Testis (tissue), 2 donors: Measurements from ENCODE around the gene BCCIP.

Source experiments
- POLR2A ChIP-seq: fragments of 450-650 bp; IDR thresholded peaks from one replicate; pipeline ENCODE4 v1.6.1; 2017; ENCODE audit warnings: antibody characterized with exemption, mild to moderate bottlenecking, moderate library complexity
- TF ChIP-seq, protein P1 (sequence below), 3 experiments: fragments of 450-650 bp in 2 of 3; fragments of 200-600 bp in 1 of 3; sonication (generic) in 1 of 3; IDR thresholded peaks; one replicate each; pipeline ENCODE4 v1.5.1; 2016 to 2019; ENCODE audit warnings: antibody characterized with exemption in 3 of 3, mild to moderate bottlenecking in 2 of 3, moderate library complexity in 1 of 3

DNA sequence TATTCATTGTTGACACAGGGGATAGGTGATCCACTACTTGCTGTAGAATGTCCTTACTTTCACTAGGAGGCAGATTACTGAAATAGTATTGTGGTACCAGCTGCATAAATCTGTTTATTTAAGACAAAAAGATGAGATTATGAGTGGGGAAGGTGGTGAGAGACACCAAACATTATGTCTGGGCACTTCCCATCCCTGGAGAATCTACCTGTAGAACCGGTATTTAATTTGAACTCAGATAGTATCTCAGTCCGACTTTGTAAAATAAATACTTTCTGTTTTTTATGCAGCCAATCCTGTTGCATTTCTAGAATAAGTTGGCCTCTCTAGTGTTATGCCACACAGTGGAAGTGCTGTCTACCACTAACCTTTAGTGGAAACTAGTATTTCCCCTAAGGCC, 13.4 kb downstream of the BCCIP start:
- TF ChIP-seq, protein P1, sequence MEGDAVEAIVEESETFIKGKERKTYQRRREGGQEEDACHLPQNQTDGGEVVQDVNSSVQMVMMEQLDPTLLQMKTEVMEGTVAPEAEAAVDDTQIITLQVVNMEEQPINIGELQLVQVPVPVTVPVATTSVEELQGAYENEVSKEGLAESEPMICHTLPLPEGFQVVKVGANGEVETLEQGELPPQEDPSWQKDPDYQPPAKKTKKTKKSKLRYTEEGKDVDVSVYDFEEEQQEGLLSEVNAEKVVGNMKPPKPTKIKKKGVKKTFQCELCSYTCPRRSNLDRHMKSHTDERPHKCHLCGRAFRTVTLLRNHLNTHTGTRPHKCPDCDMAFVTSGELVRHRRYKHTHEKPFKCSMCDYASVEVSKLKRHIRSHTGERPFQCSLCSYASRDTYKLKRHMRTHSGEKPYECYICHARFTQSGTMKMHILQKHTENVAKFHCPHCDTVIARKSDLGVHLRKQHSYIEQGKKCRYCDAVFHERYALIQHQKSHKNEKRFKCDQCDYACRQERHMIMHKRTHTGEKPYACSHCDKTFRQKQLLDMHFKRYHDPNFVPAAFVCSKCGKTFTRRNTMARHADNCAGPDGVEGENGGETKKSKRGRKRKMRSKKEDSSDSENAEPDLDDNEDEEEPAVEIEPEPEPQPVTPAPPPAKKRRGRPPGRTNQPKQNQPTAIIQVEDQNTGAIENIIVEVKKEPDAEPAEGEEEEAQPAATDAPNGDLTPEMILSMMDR (IDR thresholded peaks at IDR 0.05): no peak
- TF ChIP-seq POLR2A: no peak
